Nephron (organoid): ENCODE results near the gene TRIM9.

Experiments
- H3K27ac Mint-ChIP-seq, 3 experiments: 2 replicates each; pipeline ENCODE4 v1.8.0; 2020; ENCODE audit warnings: mixed read lengths in 3 of 3, mild to moderate bottlenecking in 2 of 3, moderate library complexity in 1 of 3
- H3K27me3 Mint-ChIP-seq: 2 replicates; pipeline ENCODE4 v1.8.0; 2021; ENCODE audit warnings: low read depth, mild to moderate bottlenecking, moderate library complexity, mixed read lengths
- H3K36me3 Mint-ChIP-seq: 2 replicates; pipeline ENCODE4 v1.8.0; 2020; ENCODE audit warnings: low read depth, mixed read lengths
- H3K4me1 Mint-ChIP-seq: 2 replicates; pipeline ENCODE4 v1.8.0; 2020; ENCODE audit warnings: mixed read lengths
- H3K4me3 Mint-ChIP-seq, 3 experiments: 2 replicates each; pipeline ENCODE4 v1.8.0; 2020; ENCODE audit warnings: mild to moderate bottlenecking in 3 of 3, mixed read lengths in 3 of 3, moderate library complexity in 2 of 3
- H3K9me3 Mint-ChIP-seq: 2 replicates; pipeline ENCODE4 v1.8.0; 2020; ENCODE audit warnings: mixed read lengths
- CTCF ChIP-seq, 3 experiments: fragments of 200-600 bp; sonication (generic); IDR thresholded peaks; one replicate each; pipeline ENCODE4 v1.5.0; 2021; ENCODE audit warnings: antibody characterized with exemption in 3 of 3; ENCODE audit not compliant: unreplicated experiment in 3 of 3

Gene TRIM9

DNA sequence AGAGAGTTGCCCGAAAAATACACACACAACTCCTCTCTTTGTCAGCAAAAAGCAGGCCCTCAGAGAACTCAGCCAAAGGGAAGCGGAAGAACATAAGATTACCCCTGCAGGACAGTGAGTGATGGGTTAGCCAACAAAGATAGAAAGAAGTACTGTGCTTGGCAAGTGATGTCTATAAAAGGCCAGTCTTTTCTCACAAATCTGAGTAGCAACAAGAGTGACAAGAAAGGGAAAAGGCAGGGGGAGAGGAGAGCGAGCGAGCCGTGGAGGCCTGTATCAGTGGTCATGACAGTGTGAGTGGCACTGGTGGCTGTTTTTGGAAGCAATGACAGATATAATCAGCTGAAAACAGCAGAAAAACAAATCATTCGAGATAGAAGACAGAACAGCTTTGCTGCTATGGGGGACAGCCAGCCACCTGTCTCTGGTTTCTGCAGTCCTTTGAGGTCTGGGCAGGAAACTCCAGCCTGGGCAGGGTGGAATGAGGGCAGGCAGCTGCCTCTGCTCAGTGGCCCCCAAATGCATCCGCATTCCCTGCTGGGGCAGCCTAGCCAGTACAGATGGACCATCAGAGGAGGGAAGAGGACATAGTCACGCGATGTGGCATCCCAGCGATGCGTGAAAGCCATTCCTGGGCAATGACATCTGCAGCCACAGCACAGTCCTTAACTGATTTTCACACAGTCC lies 74.7 kb downstream of the TRIM9 start:
- H3K27ac Mint-ChIP-seq, result peak overlapping the region; percentile 2 to 28 (median 9)
- peaks cover 7% of the 10 kb centered on the region for H3K36me3 Mint-ChIP-seq
- peaks cover 42% of the 10 kb centered on the region for H3K4me1 Mint-ChIP-seq
- H3K27me3 Mint-ChIP-seq, result peaks cover 8% of the 10 kb centered on the region
- no peak overlapping the region for H3K4me3 Mint-ChIP-seq
- no peak for TF ChIP-seq CTCF (IDR thresholded peaks at IDR 0.05; ENCODE audit: unreplicated experiment in 3 of 3)
- no peaks in the 10 kb centered on the region for H3K9me3 Mint-ChIP-seq

GRCh38 chr14:51019089-51019488 lies 75.8 kb downstream of the TRIM9 start:
- TF ChIP-seq CTCF (IDR thresholded peaks at IDR 0.05; ENCODE audit: unreplicated experiment in 3 of 3), result no peak
- H3K4me1 Mint-ChIP-seq, result peaks cover 33% of the 10 kb centered on the region
- H3K9me3 Mint-ChIP-seq, result no peaks in the 10 kb centered on the region
- H3K27ac Mint-ChIP-seq, result peak overlapping the region in 2 of 3 experiments; percentile 9 to 72
- H3K36me3 Mint-ChIP-seq, result peaks cover 7% of the 10 kb centered on the region
- no peak overlapping the region for H3K4me3 Mint-ChIP-seq
- peaks cover 8% of the 10 kb centered on the region for H3K27me3 Mint-ChIP-seq

- Mint-ChIP-seq H3K4me3 (no peak overlapping the region), H3K36me3 (peaks cover 7% of the 10 kb centered on the region), H3K9me3 (no peaks in the 10 kb centered on the region), H3K4me1 (peaks cover 28% of the 10 kb centered on the region), H3K27me3 (peaks cover 8% of the 10 kb centered on the region), H3K27ac (peak overlapping the region in 2 of 3 experiments; percentile 9 to 72)
- TF ChIP-seq CTCF (IDR thresholded peaks at IDR 0.05; ENCODE audit: unreplicated experiment in 3 of 3), result no peak
These were observed 76.4 kb downstream of the TRIM9 start for GRCh38 chr14:51018521-51018920.

- Mint-ChIP-seq H3K36me3 (peaks cover 7% of the 10 kb centered on the region), H3K27ac (no peak overlapping the region), H3K4me1 (peaks cover 10% of the 10 kb centered on the region), H3K4me3 (no peak overlapping the region), H3K27me3 (no peaks in the 10 kb centered on the region), H3K9me3 (no peaks in the 10 kb centered on the region)
- TF ChIP-seq CTCF (IDR thresholded peaks at IDR 0.05; ENCODE audit: unreplicated experiment in 3 of 3), result no peak
These were observed 80.3 kb downstream of the TRIM9 start for GRCh38 chr14:51014625-51015024.

GRCh38 chr14:51014086-51014485 lies 80.8 kb downstream of the TRIM9 start:
- peaks cover 7% of the 10 kb centered on the region for H3K36me3 Mint-ChIP-seq
- H3K27me3 Mint-ChIP-seq, result no peaks in the 10 kb centered on the region
- H3K27ac Mint-ChIP-seq, result no peak overlapping the region
- no peak for TF ChIP-seq CTCF (IDR thresholded peaks at IDR 0.05; ENCODE audit: unreplicated experiment in 3 of 3)
- peaks cover 5% of the 10 kb centered on the region for H3K4me1 Mint-ChIP-seq
- no peaks in the 10 kb centered on the region for H3K9me3 Mint-ChIP-seq
- no peak overlapping the region for H3K4me3 Mint-ChIP-seq

DNA sequence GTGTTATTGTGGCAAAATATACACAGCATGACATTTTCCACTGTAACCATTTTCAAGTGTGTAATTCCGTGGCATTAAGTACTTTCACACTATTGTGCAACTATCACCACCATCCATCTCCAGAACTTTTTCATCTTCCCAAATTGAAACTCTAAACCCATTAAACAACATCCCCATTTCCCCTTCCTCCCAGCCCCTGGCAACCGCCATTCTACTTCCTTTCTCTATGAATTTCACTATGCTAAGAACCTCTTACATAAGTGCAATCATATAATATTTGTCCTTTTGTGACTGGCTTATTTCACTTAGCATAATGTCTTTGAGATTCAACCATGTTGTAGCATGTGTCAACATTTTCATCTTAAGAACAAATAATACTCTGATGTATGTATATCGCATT lies 82.8 kb downstream of the TRIM9 start:
- peaks cover 18% of the 10 kb centered on the region for H3K4me1 Mint-ChIP-seq
- H3K9me3 Mint-ChIP-seq, result no peaks in the 10 kb centered on the region
- TF ChIP-seq CTCF (IDR thresholded peaks at IDR 0.05; ENCODE audit: unreplicated experiment in 3 of 3), result no peak
- H3K27me3 Mint-ChIP-seq, result no peaks in the 10 kb centered on the region
- no peak overlapping the region for H3K27ac Mint-ChIP-seq
- no peak overlapping the region for H3K4me3 Mint-ChIP-seq
- H3K36me3 Mint-ChIP-seq, result peaks cover 5% of the 10 kb centered on the region
